Measurements from ENCODE around the gene TMEM178B.

GRCh38 chr7:141295367-141295895 is 221.6 kb downstream of the TMEM178B start:
- TF ChIP-seq TAF1 (IDR thresholded peaks at IDR 0.05; ENCODE audit: control insufficient read depth, extremely low read depth, insufficient read depth, low read length, severe bottlenecking), result no peak
- TF ChIP-seq CTCF (IDR thresholded peaks at IDR 0.05 in 2 of 3, conservative IDR thresholded peaks at IDR 0.05 in 1 of 3; ENCODE audit: insufficient read depth in 2 of 3, low read depth in 1 of 3, low read length in 3 of 3), result no peak
